Neutrophil (primary cell): ENCODE measurements around the gene TXNL4A.
"Not testable (repeated sequence)": the region's sequence is repeated elsewhere in the genome, so short reads cannot be mapped to it uniquely, and the experiment has no call there.

Experiments
- H3K27ac ChIP-seq: fragments of 200-600 bp; sonication (generic); 2 replicates; pipeline ENCODE4 v1.5.1; 2016; ENCODE audit warnings: mild to moderate bottlenecking, moderate library complexity
- H3K27me3 ChIP-seq: fragments of 200-600 bp; sonication (generic); 2 replicates; pipeline ENCODE4 v1.6.0; 2016; ENCODE audit warnings: mild to moderate bottlenecking
- H3K36me3 ChIP-seq: fragments of 200-600 bp; sonication (generic); 2 replicates; pipeline ENCODE4 v1.5.1; 2017
- H3K4me1 ChIP-seq, 2 experiments: fragments of 200-600 bp in 1 of 2; sonication (generic) in 1 of 2; 1 replicate in 1 of 2; 2 replicates in 1 of 2; pipeline versions ENCODE4 v1.5.1 to v1.6.1; 2013 to 2016; ENCODE audit warnings: low read depth in 1 of 2, low read length in 1 of 2, mild to moderate bottlenecking in 1 of 2, moderate library complexity in 1 of 2; ENCODE audit not compliant: control insufficient read depth in 1 of 2, insufficient read depth in 1 of 2
- H3K4me3 ChIP-seq, 2 experiments: fragments of 200-600 bp in 1 of 2; sonication (generic) in 1 of 2; 1 replicate in 1 of 2; 2 replicates in 1 of 2; pipeline ENCODE4 v1.5.1; 2013 to 2016; ENCODE audit warnings: low read depth in 1 of 2, low read length in 1 of 2, mild to moderate bottlenecking in 1 of 2, moderate library complexity in 1 of 2
- H3K9me3 ChIP-seq: fragments of 200-600 bp; sonication (generic); 2 replicates; pipeline ENCODE4 v1.5.1; 2016
- CTCF ChIP-seq: fragments of 200-600 bp; sonication (generic); IDR thresholded peaks from 2 replicates; pipeline ENCODE4 v1.5.1; 2016; ENCODE audit warnings: antibody characterized with exemption

Gene TXNL4A

GRCh38 chr18:80004600-80005342, 16.4 kb upstream of the TXNL4A start:
- Histone ChIP-seq H3K4me3 (no peak overlapping the region), H3K9me3 (no peaks in the 10 kb centered on the region), H3K27me3 (no peaks in the 10 kb centered on the region), H3K27ac (no peak overlapping the region), H3K36me3 (no peaks in the 10 kb centered on the region), H3K4me1 (no peaks in the 10 kb centered on the region)
- no peak for TF ChIP-seq CTCF

DNA sequence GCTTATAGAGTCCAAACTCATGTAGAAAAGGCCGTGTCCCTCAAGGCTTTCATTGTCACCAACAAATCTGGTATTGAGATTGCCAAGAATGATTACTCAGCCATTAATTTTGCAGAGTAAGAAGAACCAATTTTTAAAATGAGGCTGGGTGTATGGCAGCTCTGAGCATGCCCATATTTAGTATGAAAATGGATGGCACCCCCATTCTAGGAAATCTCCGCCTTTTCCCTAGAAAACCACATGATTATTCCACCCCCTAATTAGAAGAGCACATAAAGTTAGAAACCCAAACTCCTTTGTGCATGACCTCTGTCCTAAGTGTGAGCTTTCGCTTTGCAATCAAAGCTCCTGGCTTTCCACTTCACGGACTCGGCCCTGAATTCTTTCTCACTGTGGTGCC, 14.1 kb upstream of the TXNL4A start:
- no peak overlapping the region for H3K4me3 ChIP-seq
- no peaks in the 10 kb centered on the region for H3K36me3 ChIP-seq
- H3K4me1 ChIP-seq, result no peaks in the 10 kb centered on the region
- H3K27me3 ChIP-seq, result no peaks in the 10 kb centered on the region
- no peak overlapping the region for H3K27ac ChIP-seq
- no peak for TF ChIP-seq CTCF
- no peaks in the 10 kb centered on the region for H3K9me3 ChIP-seq

GRCh38 chr18:80000877-80001276, 12.5 kb upstream of the TXNL4A start:
- Histone ChIP-seq H3K4me1 (no peaks in the 10 kb centered on the region), H3K4me3 (no peak overlapping the region), H3K36me3 (no peaks in the 10 kb centered on the region), H3K27ac (no peak overlapping the region), H3K9me3 (no peaks in the 10 kb centered on the region), H3K27me3 (no peaks in the 10 kb centered on the region)
- no peak for TF ChIP-seq CTCF

GRCh38 chr18:79999701-80000100, 11.3 kb upstream of the TXNL4A start:
- not testable (repeated sequence) for H3K27me3 ChIP-seq, H3K27ac ChIP-seq, H3K9me3 ChIP-seq, H3K4me3 ChIP-seq, H3K4me1 ChIP-seq, H3K36me3 ChIP-seq

DNA sequence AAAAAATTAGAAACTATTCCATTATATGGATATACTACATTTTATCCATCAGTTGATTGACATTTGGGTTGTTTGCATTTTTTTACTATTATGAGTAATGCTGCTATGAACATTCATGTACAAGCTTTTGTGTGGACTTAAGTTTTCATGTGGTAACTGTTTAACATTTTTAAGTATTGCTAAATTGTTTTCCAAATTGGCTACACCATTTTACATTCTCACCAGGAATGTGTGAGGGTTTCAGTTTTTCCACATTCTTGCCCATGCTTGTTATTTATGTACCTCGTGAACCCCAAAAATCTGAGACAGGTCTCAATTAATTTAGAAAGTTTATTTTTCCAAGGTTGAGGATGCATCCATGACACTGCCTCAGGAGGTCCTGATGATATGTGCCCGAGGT, 3.1 kb upstream of the TXNL4A start:
- peaks cover 18 to 19% of the 10 kb centered on the region in 2 experiments for H3K4me1 ChIP-seq
- H3K36me3 ChIP-seq, result no peaks in the 10 kb centered on the region
- H3K4me3 ChIP-seq, result no peak overlapping the region
- H3K9me3 ChIP-seq, result no peaks in the 10 kb centered on the region
- TF ChIP-seq CTCF, result no peak
- H3K27ac ChIP-seq, result no peak overlapping the region
- no peaks in the 10 kb centered on the region for H3K27me3 ChIP-seq

DNA sequence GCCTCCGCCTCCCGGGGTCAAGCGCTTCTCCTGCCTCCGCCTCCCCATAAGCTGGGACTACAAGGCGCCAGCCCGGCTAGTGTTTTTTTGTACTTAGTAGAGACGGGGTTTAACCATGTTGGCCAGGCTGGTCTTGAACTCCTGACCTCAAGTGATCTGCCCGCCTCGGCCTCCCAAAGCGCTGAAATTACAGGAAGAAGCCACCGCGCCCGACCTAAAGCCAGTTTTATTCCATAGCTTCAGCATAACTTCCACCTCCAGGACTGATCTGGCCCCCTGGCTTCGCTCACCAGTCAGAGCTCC, 783 bp upstream of the TXNL4A start:
- Histone ChIP-seq H3K9me3 (no peaks in the 10 kb centered on the region), H3K27ac (peak overlapping the region; percentile 88), H3K36me3 (no peaks in the 10 kb centered on the region)

More for the DNA sequence above, 783 bp upstream of the TXNL4A start:
- Histone ChIP-seq H3K4me1 (peaks cover 18 to 19% of the 10 kb centered on the region in 2 experiments), H3K4me3 (peak overlapping the region; percentile 74 to 88), H3K27me3 (no peaks in the 10 kb centered on the region)
- no peak for TF ChIP-seq CTCF
